Effector CD8-positive, alpha-beta T cell (primary cell): ENCODE data around the gene HS6ST1.

Source experiments
- DNase-seq: peaks from one replicate; lab custom pipeline; 2025; lab: John Stamatoyannopoulos, UW

The HS6ST1 gene

DNA sequence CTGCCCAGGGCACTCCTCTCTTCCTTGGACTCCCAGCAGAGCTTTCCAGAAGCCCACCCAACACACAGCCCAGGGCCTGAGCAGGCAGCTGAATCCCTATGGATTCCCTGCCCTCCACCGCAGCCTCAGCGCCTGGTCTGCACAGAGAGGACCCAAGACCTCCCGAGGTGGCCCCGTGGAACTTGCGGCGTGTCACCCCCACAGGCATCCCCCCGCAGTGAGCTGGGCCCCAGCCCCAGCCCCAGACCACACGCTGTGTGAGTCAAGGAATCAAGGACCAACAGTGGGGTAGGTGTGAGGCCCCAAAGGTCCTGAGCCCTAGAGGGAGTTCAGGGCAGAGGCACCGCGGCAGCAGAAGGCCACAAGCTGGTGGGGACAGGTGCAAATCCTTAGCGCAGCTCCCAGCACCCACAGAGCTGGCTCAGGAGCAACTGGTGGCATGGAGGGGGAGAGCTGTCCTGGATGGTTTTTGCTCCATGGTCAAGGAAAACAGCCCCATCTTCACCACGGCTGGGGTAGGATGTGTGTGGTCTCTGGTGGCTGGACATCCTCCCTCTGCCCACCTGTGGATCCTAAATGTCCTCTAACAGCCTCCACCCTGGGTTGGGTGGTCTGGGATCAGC lies 8.5 kb downstream of the HS6ST1 start:
- DNase-seq, result no peak

DNA sequence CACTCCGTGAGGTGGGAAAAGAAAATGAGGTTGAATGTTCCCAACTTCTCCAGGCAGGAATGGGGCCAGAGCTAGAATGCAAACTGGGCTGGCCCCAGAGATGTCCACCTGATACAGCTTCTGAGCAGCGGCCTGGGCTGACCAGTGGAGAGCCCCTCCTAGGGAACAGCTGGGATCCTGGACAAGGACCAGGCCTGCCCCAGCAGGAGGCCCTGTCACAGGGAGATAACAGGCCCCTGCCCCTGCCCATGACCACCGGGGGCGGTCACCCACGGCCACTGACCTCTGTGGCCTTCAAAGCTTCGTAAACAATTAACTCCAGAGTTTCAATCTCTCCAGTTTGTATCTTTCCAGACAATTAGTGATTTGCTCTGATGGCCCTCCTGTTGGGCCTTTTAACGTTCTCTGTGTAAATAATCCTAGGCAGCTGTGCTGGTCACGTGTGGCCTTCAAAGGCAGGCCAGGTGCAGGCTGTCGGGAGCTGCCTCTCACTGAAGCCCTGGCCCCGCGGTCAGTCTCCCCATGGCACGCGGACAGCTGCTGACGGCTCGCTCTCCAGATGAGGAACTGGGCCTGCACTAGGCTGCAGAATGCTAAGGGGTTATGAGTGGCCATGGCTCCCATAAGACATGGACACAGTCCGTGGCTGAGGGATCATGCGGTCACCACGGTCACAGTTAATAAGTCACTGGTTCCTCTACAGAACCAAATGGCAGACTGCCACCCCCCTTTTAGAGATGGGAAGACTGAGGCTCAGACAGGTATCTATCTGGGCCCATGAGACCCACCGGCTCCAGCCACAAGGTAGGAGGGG lies 9.2 kb downstream of the HS6ST1 start:
- no peak for DNase-seq

DNA sequence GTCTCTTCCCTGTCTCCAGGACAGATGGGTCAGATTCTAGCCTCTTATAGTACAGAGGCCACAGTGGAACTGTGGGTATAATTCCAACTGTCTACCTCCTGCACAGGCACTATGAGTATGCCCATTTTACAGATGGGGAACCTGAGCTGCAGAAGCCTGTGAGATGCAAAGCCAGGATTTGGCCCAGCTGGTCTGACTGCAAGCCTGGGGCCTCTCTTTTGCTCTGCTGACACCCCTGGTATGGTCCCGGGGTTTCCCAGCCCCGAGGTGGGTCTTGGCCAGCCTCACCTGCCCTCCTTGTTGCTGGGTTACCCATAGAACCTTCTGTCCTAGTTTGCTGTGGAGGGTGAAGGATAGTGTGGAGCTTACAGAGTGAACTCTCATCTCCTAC lies 9.8 kb downstream of the HS6ST1 start:
- no peak for DNase-seq

DNA sequence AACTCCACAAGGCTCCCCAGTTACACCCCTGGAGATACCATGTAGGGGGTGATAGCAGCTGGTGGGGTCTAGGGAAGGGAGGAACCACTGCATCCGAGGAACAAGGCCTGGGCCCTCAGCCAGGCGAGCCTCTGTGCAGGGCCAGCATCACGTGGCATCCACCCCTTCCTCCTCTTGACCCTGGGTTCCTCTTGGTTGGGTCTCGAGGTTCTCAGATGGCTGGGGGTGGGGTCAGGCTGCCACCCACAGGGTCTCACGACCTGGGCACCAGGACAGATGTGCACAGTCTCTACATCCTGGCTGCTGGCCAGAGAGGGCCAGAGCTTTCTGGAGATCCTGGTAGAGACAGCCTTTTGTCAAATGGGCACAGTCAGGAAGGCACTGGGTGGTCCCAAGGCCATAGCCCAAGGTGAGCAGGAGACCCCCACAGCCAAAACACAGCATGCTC lies 10.4 kb downstream of the HS6ST1 start:
- no peak for DNase-seq

DNA sequence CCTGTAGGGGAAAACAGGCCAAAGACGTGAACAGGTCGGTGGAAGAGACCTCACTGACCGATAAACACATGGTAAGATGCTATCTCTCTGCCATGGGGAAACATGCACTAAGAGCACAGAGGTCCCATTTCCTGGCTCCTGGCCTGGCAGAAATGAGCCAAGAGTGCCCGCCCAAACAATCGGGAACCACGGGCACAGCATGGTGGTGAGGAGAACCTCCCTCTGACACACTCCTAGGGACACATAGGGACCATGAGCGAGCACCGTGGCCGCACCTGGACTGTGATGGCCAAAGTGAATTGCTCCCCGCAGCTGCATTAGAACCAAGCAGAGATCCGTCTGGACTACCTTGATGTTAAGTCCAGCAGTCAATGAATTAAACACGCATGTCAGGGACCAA lies 11.1 kb downstream of the HS6ST1 start:
- DNase-seq, result no peak

DNA sequence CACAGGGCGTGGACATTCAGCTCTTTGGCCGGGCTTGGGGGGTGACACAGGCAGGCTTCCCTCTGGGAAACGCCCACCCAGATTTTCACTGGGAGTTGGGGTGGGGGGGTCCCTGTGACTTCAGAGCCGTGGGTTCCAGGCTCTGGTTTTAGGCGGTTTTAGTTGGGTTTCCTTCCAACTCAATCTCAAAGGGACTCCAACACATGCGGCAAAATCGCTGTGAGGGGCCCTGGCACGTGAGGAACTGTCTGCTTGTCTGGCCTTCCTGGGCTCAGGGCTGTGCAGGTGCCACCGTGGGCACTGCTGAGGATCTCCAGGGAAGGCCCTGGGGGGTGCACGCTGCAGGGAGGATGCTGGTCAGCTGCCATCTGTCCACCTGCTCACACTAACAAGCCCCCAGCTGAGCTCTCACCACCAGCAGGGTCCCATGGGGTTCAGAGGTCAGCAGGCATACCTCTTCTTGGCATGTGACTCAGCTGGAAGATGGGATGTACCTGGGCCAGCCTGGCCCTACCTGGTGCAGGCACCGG lies 11.7 kb downstream of the HS6ST1 start:
- DNase-seq, result no peak

DNA sequence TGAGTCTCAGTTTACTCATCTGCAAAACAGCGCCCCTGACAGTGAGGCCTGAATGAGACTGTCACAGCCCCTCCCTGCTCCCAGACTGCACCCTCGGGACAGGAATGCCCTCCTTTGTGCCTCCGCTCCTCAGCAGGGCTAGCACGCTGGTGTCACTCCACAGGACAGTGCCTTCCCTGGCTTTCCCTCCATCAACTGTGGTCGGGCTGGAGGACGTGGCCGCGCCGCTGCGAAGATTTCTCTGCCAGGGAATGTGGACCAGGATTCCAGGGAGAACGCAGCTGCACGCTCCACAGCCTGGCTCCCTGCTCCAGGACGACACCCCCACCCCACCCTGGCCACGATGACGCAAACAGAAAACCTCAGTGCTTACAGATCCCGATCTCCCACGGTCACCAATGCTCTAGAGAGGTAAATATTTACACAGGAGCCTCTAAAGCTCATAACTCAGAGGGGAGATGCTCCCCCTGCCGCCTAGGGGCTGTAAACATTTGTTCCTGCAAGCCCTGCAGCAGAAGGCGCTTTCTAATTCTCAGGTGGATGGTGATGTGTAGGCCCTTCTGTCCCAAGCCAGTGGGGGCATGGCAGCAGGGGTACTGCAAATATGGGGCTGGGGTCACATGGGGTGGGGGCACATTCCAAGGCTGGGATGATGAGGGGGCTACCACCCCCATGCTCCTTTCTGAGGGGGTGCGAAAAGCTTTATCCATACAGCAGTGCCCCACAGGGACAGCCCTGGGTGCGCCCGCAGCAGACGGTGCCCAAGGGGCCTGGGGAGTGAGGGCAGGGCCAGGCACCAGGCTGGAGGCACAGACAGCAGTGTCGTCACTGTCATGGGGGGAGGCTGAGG lies 12.4 kb downstream of the HS6ST1 start:
- DNase-seq, result no peak

DNA sequence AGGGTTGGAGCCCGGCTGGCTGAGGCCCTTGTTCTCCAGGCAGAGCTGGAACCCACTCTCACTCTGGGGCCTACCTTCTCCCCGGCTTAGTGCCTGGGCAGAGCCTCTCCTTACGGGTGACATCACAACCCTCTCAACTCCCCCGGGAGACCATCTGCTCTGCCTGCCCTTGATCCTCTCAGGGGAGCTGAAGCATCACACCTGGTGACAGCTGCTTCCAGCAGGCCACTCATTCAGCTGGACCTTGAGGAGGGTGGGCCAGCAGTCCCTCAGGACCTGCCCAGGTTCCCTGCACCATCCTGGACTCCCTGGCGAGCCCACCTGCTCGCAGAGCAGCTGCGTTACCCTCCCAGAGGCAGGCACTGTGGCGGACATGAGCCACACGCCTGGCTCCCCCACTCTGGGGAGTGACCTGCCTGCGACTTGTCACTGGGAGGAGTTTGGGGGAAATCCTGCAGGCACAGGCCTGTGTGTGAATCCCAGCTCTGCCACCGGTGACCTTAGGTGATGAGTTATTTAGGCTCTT lies 13.1 kb downstream of the HS6ST1 start:
- no peak for DNase-seq

DNA sequence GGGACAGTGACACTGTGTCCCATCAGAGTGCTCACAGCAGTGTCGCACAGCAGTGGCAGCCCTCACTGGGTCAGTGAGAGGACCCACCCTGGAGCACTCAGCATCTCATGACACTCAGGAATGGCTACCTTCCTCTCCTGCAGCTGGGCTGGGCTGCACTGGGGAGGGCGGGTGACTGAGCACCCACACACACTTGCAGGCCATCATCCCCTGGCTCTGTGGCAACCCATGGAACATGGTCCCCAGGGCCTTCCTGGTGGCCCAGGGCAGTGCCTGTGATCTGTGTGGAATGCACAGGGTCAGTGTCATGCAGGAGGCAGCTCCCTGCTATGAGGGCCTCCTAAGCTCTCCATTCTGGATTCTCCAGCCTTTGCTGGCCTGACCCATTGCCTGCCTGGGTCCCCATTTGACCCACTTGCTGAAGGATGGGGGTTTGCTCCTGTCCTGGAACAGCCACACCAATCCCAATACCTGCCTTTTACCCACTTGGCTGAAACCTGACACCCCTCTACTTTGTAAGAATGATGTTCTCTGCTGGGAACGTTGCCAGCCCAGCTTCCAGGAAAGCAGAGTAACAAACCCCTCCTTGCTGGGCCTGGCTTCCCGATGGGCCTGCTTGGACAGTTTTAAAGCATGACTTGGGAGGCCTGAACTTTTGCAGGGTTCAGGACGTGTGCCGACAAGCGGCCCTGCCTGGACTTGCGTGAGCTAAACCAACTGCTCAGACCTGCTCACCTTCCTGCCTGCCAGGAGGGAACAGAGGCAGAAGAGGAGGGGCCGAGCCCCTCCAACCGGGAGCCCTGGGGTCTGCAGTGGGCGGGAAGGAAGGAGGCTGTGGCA lies 13.7 kb downstream of the HS6ST1 start:
- no peak for DNase-seq

DNA sequence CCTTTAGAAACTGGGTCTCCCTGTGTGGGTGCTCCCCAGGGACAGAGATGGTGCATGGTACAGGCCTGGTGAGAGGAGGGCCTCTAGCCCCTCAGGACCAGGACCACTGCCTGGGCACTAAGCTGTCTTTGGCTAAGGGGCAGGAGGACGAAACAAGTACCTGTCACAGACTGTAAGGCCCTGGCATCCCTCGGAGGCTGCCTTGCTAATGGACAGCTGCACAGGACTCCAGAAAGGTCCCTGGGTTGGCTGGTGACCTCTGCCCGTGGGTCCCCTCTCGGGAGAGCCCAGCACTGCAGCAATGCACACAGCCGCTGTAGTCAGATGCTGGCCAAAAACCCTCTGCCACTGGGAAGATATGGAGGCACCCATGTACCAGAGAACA lies 14.3 kb downstream of the HS6ST1 start:
- no peak for DNase-seq

DNA sequence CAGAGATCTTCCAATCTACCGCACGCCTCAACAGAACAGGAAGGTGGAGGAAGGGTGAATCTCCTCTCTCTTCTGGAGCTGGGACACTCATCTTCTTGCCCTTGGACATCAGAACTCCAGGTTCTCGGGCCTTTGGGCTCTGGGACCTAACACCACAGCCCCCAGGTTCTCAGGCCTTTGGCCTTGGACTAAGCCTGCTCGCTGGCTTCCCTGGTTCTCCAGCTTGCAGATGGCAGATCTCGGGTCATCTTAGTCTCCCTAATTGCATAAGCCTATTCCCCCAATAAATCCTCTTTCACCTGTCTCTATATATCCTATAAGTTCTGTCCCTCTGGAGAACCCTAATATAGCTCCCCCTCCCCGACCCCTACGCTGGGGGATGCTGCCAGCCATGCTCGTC lies 14.8 kb downstream of the HS6ST1 start:
- no peak for DNase-seq

DNA sequence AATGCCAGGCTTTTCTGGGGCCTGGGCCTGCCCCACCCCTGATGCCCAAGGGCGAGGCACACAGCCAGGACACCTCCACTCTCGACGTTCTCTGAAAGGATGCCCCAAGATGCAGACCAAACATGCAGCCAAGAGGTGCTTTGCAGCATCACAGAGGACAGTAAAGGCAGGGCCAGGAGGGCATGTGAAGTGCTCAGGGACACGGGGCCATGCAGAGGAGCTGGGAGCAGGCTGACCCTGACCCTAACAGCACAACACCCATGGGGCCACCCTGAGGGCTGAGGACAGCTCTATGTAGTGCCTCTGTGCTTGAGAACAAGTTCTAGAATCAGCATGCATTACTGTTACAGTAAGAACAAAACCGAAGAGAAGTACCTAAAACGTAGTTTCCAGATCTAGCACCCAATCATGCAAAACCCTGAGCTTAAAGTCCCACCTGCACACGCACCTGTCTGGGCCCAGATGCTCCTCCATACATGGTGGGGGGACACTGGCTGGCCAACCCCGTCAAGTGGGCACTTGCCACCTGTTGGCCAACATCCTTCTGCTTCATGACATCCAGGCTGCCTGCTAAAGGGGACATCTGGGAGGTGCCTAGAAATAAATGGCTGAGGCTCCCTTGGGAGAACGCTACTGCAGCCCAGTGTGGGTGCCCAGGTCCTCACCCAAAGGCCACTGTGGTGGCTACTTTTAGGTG lies 15.4 kb downstream of the HS6ST1 start:
- no peak for DNase-seq

DNA sequence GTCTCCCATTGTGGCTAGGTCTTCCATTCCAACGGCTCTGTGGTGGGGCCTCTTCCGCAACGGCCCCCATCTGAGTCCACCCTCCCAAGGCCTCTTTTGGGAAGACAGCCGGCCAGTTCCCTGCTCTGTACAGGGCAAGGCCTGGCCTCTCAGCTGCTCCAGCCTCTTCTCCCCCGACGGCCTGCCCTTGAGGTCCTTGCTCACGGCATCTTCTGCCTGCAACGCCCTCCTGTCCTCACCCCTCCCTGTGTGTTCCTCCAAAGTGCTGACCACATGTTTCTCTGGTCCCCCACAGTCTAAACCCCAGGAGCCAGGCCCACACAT lies 16.0 kb downstream of the HS6ST1 start:
- no peak for DNase-seq

DNA sequence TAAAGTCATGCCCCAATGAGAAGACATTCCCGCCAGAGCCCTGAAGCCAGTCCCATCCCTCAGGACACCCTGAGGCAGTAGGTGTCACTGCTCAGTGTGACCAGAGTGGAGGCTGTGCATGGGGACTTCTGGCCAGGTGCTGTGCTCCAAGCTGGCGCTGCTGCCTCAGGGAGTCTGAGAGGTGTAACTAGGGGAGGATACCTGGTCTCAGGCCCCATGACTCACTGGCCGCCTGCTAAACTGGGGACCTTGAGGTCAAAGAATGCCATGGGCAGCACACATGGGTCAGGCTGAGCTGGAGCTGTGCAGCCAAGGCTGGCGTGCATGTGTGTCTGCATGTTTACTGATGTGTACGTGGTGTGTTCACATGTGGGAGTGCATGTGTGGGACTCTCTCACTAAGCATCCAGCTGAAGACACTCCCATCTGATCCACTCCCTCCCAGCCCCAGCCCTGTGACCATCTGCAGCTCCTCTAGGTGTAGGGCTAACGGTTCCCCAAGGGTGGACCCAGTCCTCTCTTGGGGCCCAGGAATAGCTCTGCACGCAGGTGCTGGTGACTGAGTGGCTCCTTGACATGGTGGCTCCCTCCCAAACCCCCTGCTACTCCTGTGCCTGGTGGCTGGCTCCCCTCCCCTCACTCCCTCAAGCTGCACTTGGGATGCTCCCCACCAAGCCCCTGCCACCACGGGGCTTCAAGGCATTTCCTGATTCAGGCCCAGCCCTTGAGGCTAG lies 16.5 kb downstream of the HS6ST1 start:
- no peak for DNase-seq

DNA sequence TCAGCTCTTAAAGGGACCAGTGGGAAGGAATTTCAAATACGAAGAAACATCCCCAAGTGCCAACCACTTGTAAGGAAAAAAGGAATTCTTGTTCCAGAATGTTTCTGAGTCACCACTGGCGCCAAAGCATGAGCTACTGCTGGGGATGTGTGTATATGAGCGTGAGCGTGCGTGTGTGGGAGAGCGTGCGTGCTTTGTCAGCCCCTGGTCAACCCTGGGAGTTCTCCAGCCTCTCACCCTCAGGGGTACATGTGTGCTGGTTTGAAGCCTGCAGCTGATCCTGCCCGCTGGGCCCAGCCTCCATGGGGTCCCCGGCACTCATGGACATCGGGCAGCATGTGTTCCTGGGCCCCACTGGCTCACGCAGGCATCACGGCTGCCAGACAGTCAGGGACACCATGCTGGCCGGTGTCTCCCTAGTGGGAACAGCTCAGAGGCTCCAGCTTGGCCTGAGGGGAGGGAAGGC lies 17.1 kb downstream of the HS6ST1 start:
- DNase-seq, result no peak

DNA sequence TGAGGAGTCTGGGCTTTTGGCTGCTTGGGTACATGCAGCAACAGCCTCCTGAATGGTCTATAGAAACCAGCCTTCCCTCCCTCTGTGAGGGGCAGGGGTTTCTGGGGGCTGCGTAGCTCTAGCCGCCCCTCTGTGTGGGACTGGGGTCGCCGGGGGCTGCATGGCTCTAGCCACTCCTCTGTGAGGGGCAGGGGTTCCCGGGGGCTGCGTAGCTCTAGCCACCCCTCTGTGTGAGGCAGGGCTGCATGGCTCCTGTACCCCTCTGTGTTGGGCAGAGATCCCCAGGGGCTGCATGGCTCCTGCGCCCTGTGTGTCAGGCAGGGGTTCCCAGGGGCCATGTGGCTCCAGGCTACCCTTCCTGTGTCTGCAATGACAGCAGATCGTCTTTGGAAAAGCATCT lies 17.6 kb downstream of the HS6ST1 start:
- DNase-seq, result no peak

DNA sequence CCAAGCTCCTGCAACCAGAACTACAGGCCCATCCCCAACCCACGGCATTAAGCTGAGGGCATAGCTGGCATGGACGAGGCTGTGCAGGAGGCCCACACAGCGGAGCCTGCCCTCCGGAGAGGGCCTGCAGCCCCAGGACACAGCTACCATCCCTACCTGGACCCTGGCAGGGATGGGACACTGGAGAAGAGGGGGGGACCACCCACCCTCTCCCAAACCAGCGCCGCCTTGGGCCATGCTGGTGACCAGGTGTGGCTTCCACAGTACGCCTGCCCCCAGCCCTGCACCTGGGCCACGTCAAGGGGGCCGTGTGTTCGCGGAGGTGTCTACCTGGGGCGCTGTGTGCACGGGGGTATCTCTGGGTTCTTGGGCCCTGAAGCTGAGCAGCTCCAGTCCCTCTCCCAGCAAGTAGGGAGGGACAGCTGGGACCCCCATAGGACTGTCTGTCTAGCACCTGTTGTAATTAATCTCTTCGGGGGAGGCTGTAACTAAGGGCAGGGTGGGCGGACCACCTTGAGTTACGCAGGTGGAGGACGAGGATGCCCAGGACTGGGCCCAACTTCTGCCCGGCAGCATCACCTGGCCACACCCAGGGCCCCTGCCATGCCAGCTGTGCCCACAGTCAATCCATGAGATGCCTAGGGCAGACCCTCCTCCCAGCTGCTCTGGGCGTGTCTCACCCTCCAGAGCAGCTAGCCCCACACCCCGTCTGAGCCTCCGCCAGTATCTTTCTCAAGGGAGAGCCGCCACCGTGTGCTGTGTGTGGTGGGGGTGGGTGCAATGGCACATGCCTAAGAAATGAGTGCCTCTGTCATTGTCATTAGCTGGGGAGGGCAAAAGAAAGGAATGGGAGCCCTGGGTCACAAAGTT lies 18.3 kb downstream of the HS6ST1 start:
- no peak for DNase-seq

DNA sequence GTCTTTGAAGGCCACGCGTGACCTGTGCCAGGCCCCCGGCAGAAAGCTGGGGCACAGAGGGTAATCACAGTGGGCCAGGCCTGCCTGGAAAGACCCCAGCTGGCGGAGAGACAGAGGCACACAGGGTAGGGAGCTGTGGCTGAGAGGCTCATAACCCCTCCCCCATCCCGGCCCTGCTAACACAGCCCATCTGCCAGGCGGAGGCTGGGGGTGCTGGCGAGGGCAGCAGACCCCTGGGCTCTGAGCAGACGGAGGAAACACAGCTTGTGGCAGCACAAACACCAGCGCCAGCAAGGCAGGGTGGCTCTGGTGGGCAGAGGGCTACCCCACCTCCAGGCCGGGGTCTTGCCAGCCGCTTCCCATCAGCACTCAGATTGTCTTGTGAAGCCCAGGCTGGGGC lies 19.0 kb downstream of the HS6ST1 start:
- DNase-seq, result no peak
